Caco-2 (cell line): ENCODE measurements around the gene PCDHGB5. TPM values are rescaled to one million over a fixed set of nuclear protein-coding genes. Genes with fewer than 3 reads are reported as not detected.

Experiments used
- BruUV-seq: library from RNA; stranded (reverse); fragments of 400-500 nt; replicated peaks from 2 replicates; lab custom pipeline; 2021; lab: Mats Ljungman, UMichigan
- CTCF ChIA-PET: fragments of 300-600 bp; sonication (Branson Sonifier 250); formaldehyde crosslinking; loops from one replicate; lab custom pipeline; 2022; ENCODE audit warnings: antibody characterized with exemption; lab: Charles Lee
- POLR2A ChIA-PET: fragments of 300-600 bp; sonication (Branson Sonifier 250); formaldehyde crosslinking; loops from one replicate; lab custom pipeline; 2022; ENCODE audit warnings: antibody characterized with exemption; lab: Charles Lee
- DNase-seq, 2 experiments: peaks; one replicate each; pipeline versions ENCODE4 v3.0.0 to v3.0.0-alpha.2; 2020 to 2022
- H3K27me3 ChIP-seq: replicated peaks from 2 replicates; pipeline ENCODE4 v1.6.0; 2011; ENCODE audit warnings: low read length; ENCODE audit not compliant: control insufficient read depth, insufficient read depth
- H3K36me3 ChIP-seq: 2 replicates; pipeline ENCODE4 v1.5.1; 2011; ENCODE audit warnings: low read length; ENCODE audit not compliant: control insufficient read depth, insufficient read depth
- H3K4me1 ChIP-seq: fragments of 250-450 bp; sonication (Bioruptor Pico); 2 replicates; pipeline ENCODE4 v1.5.1; 2020; ENCODE audit warnings: mild to moderate bottlenecking
- H3K4me3 ChIP-seq: 2 replicates; pipeline ENCODE4 v1.5.1; 2011; ENCODE audit warnings: low read depth, mild to moderate bottlenecking, control low read depth, low read length
- H3K9me3 ChIP-seq: fragments of 250-450 bp; sonication (Bioruptor Pico); 2 replicates; pipeline ENCODE4 v1.5.1; 2020; ENCODE audit warnings: mild to moderate bottlenecking, moderate library complexity
- H3K27ac Mint-ChIP-seq: one replicate; pipeline ENCODE4 v1.8.0; 2022; ENCODE audit warnings: mixed read lengths; ENCODE audit not compliant: unreplicated experiment
- H3K27me3 Mint-ChIP-seq: one replicate; pipeline ENCODE4 v1.8.0; 2022; ENCODE audit warnings: mixed read lengths; ENCODE audit not compliant: insufficient read depth, unreplicated experiment
- H3K36me3 Mint-ChIP-seq: one replicate; pipeline ENCODE4 v1.8.0; 2022; ENCODE audit warnings: mild to moderate bottlenecking, mixed read lengths; ENCODE audit not compliant: insufficient read depth, unreplicated experiment
- H3K4me1 Mint-ChIP-seq: one replicate; pipeline ENCODE4 v1.8.0; 2022; ENCODE audit warnings: low read depth, mixed read lengths; ENCODE audit not compliant: unreplicated experiment
- H3K4me3 Mint-ChIP-seq: one replicate; pipeline ENCODE4 v1.8.0; 2022; ENCODE audit warnings: mild to moderate bottlenecking, moderate library complexity, mixed read lengths; ENCODE audit not compliant: unreplicated experiment
- H3K9me3 Mint-ChIP-seq: one replicate; pipeline ENCODE4 v1.8.0; 2022; ENCODE audit warnings: mixed read lengths; ENCODE audit not compliant: unreplicated experiment
- intact Hi-C: fragments of 100-400 bp; cut with micrococcal nuclease; formaldehyde crosslinking; loops from one replicate; pipeline ENCODE4 v1.10.0; 2022; ENCODE audit not compliant: unreplicated experiment
- total RNA-seq: library from RNA; stranded (reverse); gene quantifications from 2 replicates; pipeline ENCODE4 v1.2.3, GENCODE V29; 2022
- TF ChIP-seq, protein P1 (sequence below), 2 experiments: fragments of 200-600 bp in 1 of 2; IDR thresholded peaks; 1 replicate in 1 of 2; 2 replicates in 1 of 2; pipeline versions ENCODE4 v1.5.1 to v1.8.0; 2011 to 2022; ENCODE audit warnings: antibody characterized with exemption in 1 of 2, control low read depth in 1 of 2, inconsistent platforms in 1 of 2, low read depth in 1 of 2, low read length in 1 of 2, mild to moderate bottlenecking in 1 of 2, moderate library complexity in 1 of 2; ENCODE audit not compliant: insufficient read depth in 1 of 2, severe bottlenecking in 1 of 2, unreplicated experiment in 1 of 2

The PCDHGB5 gene
- total RNA-seq, 1 experiment from 2014 or later = 13.2 TPM

GRCh38 chr5:141360685-141361084 lies 37.1 kb upstream of the PCDHGB5 start:
- H3K4me1 ChIP-seq = no peaks in the 10 kb centered on the region
- BruUV-seq = no TSS peak
- no peaks in the 10 kb centered on the region for H3K36me3 Mint-ChIP-seq
- H3K9me3 Mint-ChIP-seq = peaks cover 28% of the 10 kb centered on the region
- H3K4me3 ChIP-seq = no peak overlapping the region
- no peak for DNase-seq
- no peaks in the 10 kb centered on the region for H3K9me3 ChIP-seq
- intact Hi-C loops = no loop called here
- TF ChIP-seq, protein P1, sequence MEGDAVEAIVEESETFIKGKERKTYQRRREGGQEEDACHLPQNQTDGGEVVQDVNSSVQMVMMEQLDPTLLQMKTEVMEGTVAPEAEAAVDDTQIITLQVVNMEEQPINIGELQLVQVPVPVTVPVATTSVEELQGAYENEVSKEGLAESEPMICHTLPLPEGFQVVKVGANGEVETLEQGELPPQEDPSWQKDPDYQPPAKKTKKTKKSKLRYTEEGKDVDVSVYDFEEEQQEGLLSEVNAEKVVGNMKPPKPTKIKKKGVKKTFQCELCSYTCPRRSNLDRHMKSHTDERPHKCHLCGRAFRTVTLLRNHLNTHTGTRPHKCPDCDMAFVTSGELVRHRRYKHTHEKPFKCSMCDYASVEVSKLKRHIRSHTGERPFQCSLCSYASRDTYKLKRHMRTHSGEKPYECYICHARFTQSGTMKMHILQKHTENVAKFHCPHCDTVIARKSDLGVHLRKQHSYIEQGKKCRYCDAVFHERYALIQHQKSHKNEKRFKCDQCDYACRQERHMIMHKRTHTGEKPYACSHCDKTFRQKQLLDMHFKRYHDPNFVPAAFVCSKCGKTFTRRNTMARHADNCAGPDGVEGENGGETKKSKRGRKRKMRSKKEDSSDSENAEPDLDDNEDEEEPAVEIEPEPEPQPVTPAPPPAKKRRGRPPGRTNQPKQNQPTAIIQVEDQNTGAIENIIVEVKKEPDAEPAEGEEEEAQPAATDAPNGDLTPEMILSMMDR (IDR thresholded peaks at IDR 0.05; ENCODE audit: insufficient read depth in 1 of 2, low read depth in 1 of 2, low read length in 1 of 2, severe bottlenecking in 1 of 2, unreplicated experiment in 1 of 2) = no peak
- ChIA-PET POLR2A (no interaction called here), CTCF (no interaction called here)
- no peaks in the 10 kb centered on the region for H3K27me3 Mint-ChIP-seq
- H3K27me3 ChIP-seq = no peaks in the 10 kb centered on the region
- H3K4me1 Mint-ChIP-seq = no peaks in the 10 kb centered on the region
- H3K27ac Mint-ChIP-seq = no peak overlapping the region
- no peaks in the 10 kb centered on the region for H3K36me3 ChIP-seq
- no peak overlapping the region for H3K4me3 Mint-ChIP-seq

DNA sequence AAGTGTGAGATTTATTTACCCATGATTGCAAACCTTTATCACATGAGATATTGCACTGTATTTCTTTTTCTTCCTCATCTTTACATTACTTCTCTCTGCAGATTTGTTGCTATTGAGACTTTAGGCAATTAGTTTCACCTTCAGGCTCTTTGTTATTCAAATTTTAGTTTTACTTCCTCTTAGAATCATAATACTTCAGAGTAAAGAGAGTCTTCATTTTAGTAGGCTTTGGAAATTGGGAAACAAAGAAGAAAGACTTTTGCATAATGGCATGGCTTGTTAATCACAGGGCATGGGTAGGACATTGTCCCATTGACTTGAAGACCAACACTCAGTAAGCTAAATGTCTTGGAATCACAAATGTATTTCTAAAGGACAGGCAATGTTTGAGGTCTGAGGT lies 35.0 kb upstream of the PCDHGB5 start:
- CTCF ChIA-PET = no interaction called here

GRCh38 chr5:141363952-141364660 lies 33.6 kb upstream of the PCDHGB5 start, which contains the start of gene PCDHGA5:
TSS of gene PCDHGA5 (plus strand) at chr5:141364162. CDS start at chr5:141364331, 169 bp downstream.
- intact Hi-C loops = no loop called here
- no peaks in the 10 kb centered on the region for H3K4me1 ChIP-seq

More for the DNA sequence above, 35.0 kb upstream of the PCDHGB5 start:
- no peak overlapping the region for H3K27ac Mint-ChIP-seq
- H3K9me3 ChIP-seq = no peaks in the 10 kb centered on the region
- no peak overlapping the region for H3K4me3 ChIP-seq
- H3K4me3 Mint-ChIP-seq = no peak overlapping the region
- no peak for DNase-seq
- no peaks in the 10 kb centered on the region for H3K4me1 Mint-ChIP-seq
- no peaks in the 10 kb centered on the region for H3K36me3 Mint-ChIP-seq
- no TSS peak for BruUV-seq
- H3K36me3 ChIP-seq = no peaks in the 10 kb centered on the region
- no peaks in the 10 kb centered on the region for H3K27me3 ChIP-seq
- POLR2A ChIA-PET = no interaction called here
- H3K4me1 ChIP-seq = no peaks in the 10 kb centered on the region
- peaks cover 31% of the 10 kb centered on the region for H3K9me3 Mint-ChIP-seq
- H3K27me3 Mint-ChIP-seq = no peaks in the 10 kb centered on the region
- TF ChIP-seq, protein P1 (IDR thresholded peaks at IDR 0.05; ENCODE audit: insufficient read depth in 1 of 2, low read depth in 1 of 2, low read length in 1 of 2, severe bottlenecking in 1 of 2, unreplicated experiment in 1 of 2) = no peak
- intact Hi-C loops = no loop called here

More at GRCh38 chr5:141363952-141364660, 33.6 kb upstream of the PCDHGB5 start, which contains the start of gene PCDHGA5:
- H3K9me3 Mint-ChIP-seq = peaks cover 31% of the 10 kb centered on the region
- H3K9me3 ChIP-seq = no peaks in the 10 kb centered on the region
- BruUV-seq = no TSS peak
- H3K36me3 Mint-ChIP-seq = no peaks in the 10 kb centered on the region
- DNase-seq = no peak
- no peaks in the 10 kb centered on the region for H3K4me1 Mint-ChIP-seq
- TF ChIP-seq, protein P1 (IDR thresholded peaks at IDR 0.05; ENCODE audit: insufficient read depth in 1 of 2, low read depth in 1 of 2, low read length in 1 of 2, severe bottlenecking in 1 of 2, unreplicated experiment in 1 of 2) = no peak
- ChIA-PET POLR2A (no interaction called here), CTCF (interaction anchor here (1.9 kb wide), 1 partner anchor 200 kb away, joined by 6 read pairs; no protein-coding TSS in a partner anchor)
- H3K4me3 Mint-ChIP-seq = no peak within 1 kb of the TSS
- H3K27ac Mint-ChIP-seq = no peak within 1 kb of the TSS
- no peaks in the 10 kb centered on the region for H3K27me3 Mint-ChIP-seq
- no peaks in the 10 kb centered on the region for H3K27me3 ChIP-seq
- no peaks in the 10 kb centered on the region for H3K36me3 ChIP-seq
- H3K4me3 ChIP-seq = no peak within 1 kb of the TSS
